GM10266 (cell line): Measurements from ENCODE around the gene GRB2.

ENCODE experiments used
- DNase-seq: peaks from one replicate; pipeline ENCODE4 v3.0.0; 2012; ENCODE audit errors: extremely low spot score
- CTCF ChIP-seq: IDR thresholded peaks from 2 replicates; pipeline ENCODE4 v1.5.1; 2012; ENCODE audit warnings: mild to moderate bottlenecking, low read depth; ENCODE audit not compliant: control insufficient read depth, insufficient read depth; ENCODE audit errors: missing control alignments

Gene GRB2

GRCh38 chr17:75317671-75318070 is 87.8 kb downstream of the GRB2 start:
- TF ChIP-seq CTCF, result no peak
- no peak for DNase-seq

GRCh38 chr17:75316253-75316652 is 89.2 kb downstream of the GRB2 start:
- DNase-seq, result no peak

GRCh38 chr17:75315541-75316243 is 89.8 kb downstream of the GRB2 start:
- DNase-seq, result no peak
- no peak for TF ChIP-seq CTCF

More at GRCh38 chr17:75316253-75316652, 89.2 kb downstream of the GRB2 start:
- TF ChIP-seq CTCF, result no peak

- no peak for TF ChIP-seq CTCF
- DNase-seq, result no peak
Measured at GRCh38 chr17:75313941-75314551, 91.4 kb downstream of the GRB2 start.

GRCh38 chr17:75308732-75309629 is 96.5 kb downstream of the GRB2 start:
- no peak for TF ChIP-seq CTCF
- DNase-seq, result no peak

- DNase-seq, result no peak
- TF ChIP-seq CTCF, result no peak
Measured at GRCh38 chr17:75307957-75308731, 97.3 kb downstream of the GRB2 start.
